ENCODE results near the gene SPNS3. TPM values are rescaled to one million over a fixed set of nuclear protein-coding genes. Genes with fewer than 3 reads are reported as not detected.

Gene SPNS3
- total RNA-seq, 1 experiment from 2014 or later, result 2.1 TPM

- no peak for TF ChIP-seq CTCF (IDR thresholded peaks at IDR 0.05; ENCODE audit: unreplicated experiment)
- intact Hi-C loops (cut with micrococcal nuclease; ENCODE audit: unreplicated experiment), result no loop called here
Observed at GRCh38 chr17:4405038-4405669, 28.6 kb upstream of the SPNS3 start.

GRCh38 chr17:4405699-4406098 is 28.0 kb upstream of the SPNS3 start:
- no peaks in the 10 kb centered on the region for H3K36me3 Mint-ChIP-seq (ENCODE audit: insufficient read depth, unreplicated experiment)
- CTCF ChIA-PET, result interaction anchor here (0.6 kb wide), 2 partner anchors 21 to 195 kb away, joined by 3 to 5 read pairs; no protein-coding TSS in a partner anchor
- no TSS peak for BruUV-seq (replicated peaks)
- no peaks in the 10 kb centered on the region for H3K4me1 Mint-ChIP-seq (ENCODE audit: low read depth, unreplicated experiment)
- intact Hi-C loops (cut with micrococcal nuclease; ENCODE audit: unreplicated experiment), result no loop called here
- H3K27ac Mint-ChIP-seq (ENCODE audit: unreplicated experiment), result no peak overlapping the region
- H3K9me3 Mint-ChIP-seq (ENCODE audit: low read depth, unreplicated experiment), result no peaks in the 10 kb centered on the region
- H3K4me3 Mint-ChIP-seq (ENCODE audit: low read depth, unreplicated experiment), result no peak overlapping the region
- H3K27me3 Mint-ChIP-seq (ENCODE audit: unreplicated experiment), result no peaks in the 10 kb centered on the region
- no peak for DNase-seq
- no peak for TF ChIP-seq CTCF (IDR thresholded peaks at IDR 0.05; ENCODE audit: unreplicated experiment)

More at GRCh38 chr17:4405038-4405669, 28.6 kb upstream of the SPNS3 start:
- no peak overlapping the region for H3K4me3 Mint-ChIP-seq (ENCODE audit: low read depth, unreplicated experiment)
- no TSS peak for BruUV-seq (replicated peaks)
- no peaks in the 10 kb centered on the region for H3K9me3 Mint-ChIP-seq (ENCODE audit: low read depth, unreplicated experiment)
- DNase-seq, result no peak
- no peaks in the 10 kb centered on the region for H3K36me3 Mint-ChIP-seq (ENCODE audit: insufficient read depth, unreplicated experiment)
- CTCF ChIA-PET, result no interaction called here
- H3K27me3 Mint-ChIP-seq (ENCODE audit: unreplicated experiment), result no peaks in the 10 kb centered on the region
- H3K27ac Mint-ChIP-seq (ENCODE audit: unreplicated experiment), result no peak overlapping the region
- H3K4me1 Mint-ChIP-seq (ENCODE audit: low read depth, unreplicated experiment), result no peaks in the 10 kb centered on the region

- CTCF ChIA-PET, result interaction anchor here (0.6 kb wide), 2 partner anchors 21 to 196 kb away, joined by 3 to 5 read pairs; no protein-coding TSS in a partner anchor
- no peak for DNase-seq
- H3K9me3 Mint-ChIP-seq (ENCODE audit: low read depth, unreplicated experiment), result no peaks in the 10 kb centered on the region
- H3K4me3 Mint-ChIP-seq (ENCODE audit: low read depth, unreplicated experiment), result no peak overlapping the region
- no peaks in the 10 kb centered on the region for H3K27me3 Mint-ChIP-seq (ENCODE audit: unreplicated experiment)
- H3K36me3 Mint-ChIP-seq (ENCODE audit: insufficient read depth, unreplicated experiment), result no peaks in the 10 kb centered on the region
- intact Hi-C loops (cut with micrococcal nuclease; ENCODE audit: unreplicated experiment), result no loop called here
- no peak for TF ChIP-seq CTCF (IDR thresholded peaks at IDR 0.05; ENCODE audit: unreplicated experiment)
- H3K4me1 Mint-ChIP-seq (ENCODE audit: low read depth, unreplicated experiment), result no peaks in the 10 kb centered on the region
- BruUV-seq (replicated peaks), result no TSS peak
- H3K27ac Mint-ChIP-seq (ENCODE audit: unreplicated experiment), result no peak overlapping the region
Observed at GRCh38 chr17:4406386-4406785, 27.4 kb upstream of the SPNS3 start.

GRCh38 chr17:4407216-4407615 is 26.5 kb upstream of the SPNS3 start:
- Mint-ChIP-seq H3K27ac (ENCODE audit: unreplicated experiment) (no peak overlapping the region), H3K9me3 (ENCODE audit: low read depth, unreplicated experiment) (no peaks in the 10 kb centered on the region), H3K36me3 (ENCODE audit: insufficient read depth, unreplicated experiment) (no peaks in the 10 kb centered on the region), H3K4me1 (ENCODE audit: low read depth, unreplicated experiment) (no peaks in the 10 kb centered on the region), H3K27me3 (ENCODE audit: unreplicated experiment) (no peaks in the 10 kb centered on the region), H3K4me3 (ENCODE audit: low read depth, unreplicated experiment) (no peak overlapping the region)
- no peak for DNase-seq
- CTCF ChIA-PET, result no interaction called here
- intact Hi-C loops (cut with micrococcal nuclease; ENCODE audit: unreplicated experiment), result no loop called here
- no peak for TF ChIP-seq CTCF (IDR thresholded peaks at IDR 0.05; ENCODE audit: unreplicated experiment)
- BruUV-seq (replicated peaks), result no TSS peak
